GM06990 (cell line): ENCODE measurements around the gene SRD5A1.

Experiments used
- DNase-seq: peaks from one replicate; pipeline ENCODE4 v3.0.0-alpha.2; 2011; ENCODE audit not compliant: insufficient read length; ENCODE audit errors: extremely low read depth
- H3K27me3 ChIP-seq: replicated peaks from 2 replicates; pipeline ENCODE4 v1.6.0; 2011; ENCODE audit warnings: low read length; ENCODE audit not compliant: control insufficient read depth, insufficient read depth
- H3K36me3 ChIP-seq: 2 replicates; pipeline ENCODE4 v1.5.1; 2011; ENCODE audit warnings: low read length; ENCODE audit not compliant: control insufficient read depth, insufficient read depth
- H3K4me3 ChIP-seq: replicated peaks from 2 replicates; pipeline ENCODE4 v1.5.1; 2011; ENCODE audit warnings: low read depth, mild to moderate bottlenecking, control low read depth, low read length
- TF ChIP-seq, protein P1 (sequence below): IDR thresholded peaks from 2 replicates; pipeline ENCODE4 v1.5.1; 2011; ENCODE audit warnings: low read length, control low read depth, mild to moderate bottlenecking, inconsistent platforms; ENCODE audit not compliant: insufficient read depth, poor library complexity, severe bottlenecking

The SRD5A1 gene

GRCh38 chr5:6717247-6717646 is 84.0 kb downstream of the SRD5A1 start:
- DNase-seq: no peak
- H3K27me3 ChIP-seq: no peaks in the 10 kb centered on the region
- no peak overlapping the region for H3K4me3 ChIP-seq
- TF ChIP-seq, protein P1, sequence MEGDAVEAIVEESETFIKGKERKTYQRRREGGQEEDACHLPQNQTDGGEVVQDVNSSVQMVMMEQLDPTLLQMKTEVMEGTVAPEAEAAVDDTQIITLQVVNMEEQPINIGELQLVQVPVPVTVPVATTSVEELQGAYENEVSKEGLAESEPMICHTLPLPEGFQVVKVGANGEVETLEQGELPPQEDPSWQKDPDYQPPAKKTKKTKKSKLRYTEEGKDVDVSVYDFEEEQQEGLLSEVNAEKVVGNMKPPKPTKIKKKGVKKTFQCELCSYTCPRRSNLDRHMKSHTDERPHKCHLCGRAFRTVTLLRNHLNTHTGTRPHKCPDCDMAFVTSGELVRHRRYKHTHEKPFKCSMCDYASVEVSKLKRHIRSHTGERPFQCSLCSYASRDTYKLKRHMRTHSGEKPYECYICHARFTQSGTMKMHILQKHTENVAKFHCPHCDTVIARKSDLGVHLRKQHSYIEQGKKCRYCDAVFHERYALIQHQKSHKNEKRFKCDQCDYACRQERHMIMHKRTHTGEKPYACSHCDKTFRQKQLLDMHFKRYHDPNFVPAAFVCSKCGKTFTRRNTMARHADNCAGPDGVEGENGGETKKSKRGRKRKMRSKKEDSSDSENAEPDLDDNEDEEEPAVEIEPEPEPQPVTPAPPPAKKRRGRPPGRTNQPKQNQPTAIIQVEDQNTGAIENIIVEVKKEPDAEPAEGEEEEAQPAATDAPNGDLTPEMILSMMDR: no peak
- H3K36me3 ChIP-seq: peaks cover 7% of the 10 kb centered on the region

GRCh38 chr5:6717687-6718086 is 84.4 kb downstream of the SRD5A1 start:
- no peak overlapping the region for H3K4me3 ChIP-seq
- no peaks in the 10 kb centered on the region for H3K27me3 ChIP-seq
- no peak for DNase-seq
- H3K36me3 ChIP-seq: peaks cover 7% of the 10 kb centered on the region
- TF ChIP-seq, protein P1: no peak

GRCh38 chr5:6718161-6718681 is 85.0 kb downstream of the SRD5A1 start:
- Histone ChIP-seq H3K27me3 (no peaks in the 10 kb centered on the region), H3K36me3 (peaks cover 7% of the 10 kb centered on the region), H3K4me3 (no peak overlapping the region)
- TF ChIP-seq, protein P1: no peak
- no peak for DNase-seq

GRCh38 chr5:6718718-6719117 is 85.5 kb downstream of the SRD5A1 start:
- TF ChIP-seq, protein P1: no peak
- DNase-seq: no peak
- no peak overlapping the region for H3K4me3 ChIP-seq

DNA sequence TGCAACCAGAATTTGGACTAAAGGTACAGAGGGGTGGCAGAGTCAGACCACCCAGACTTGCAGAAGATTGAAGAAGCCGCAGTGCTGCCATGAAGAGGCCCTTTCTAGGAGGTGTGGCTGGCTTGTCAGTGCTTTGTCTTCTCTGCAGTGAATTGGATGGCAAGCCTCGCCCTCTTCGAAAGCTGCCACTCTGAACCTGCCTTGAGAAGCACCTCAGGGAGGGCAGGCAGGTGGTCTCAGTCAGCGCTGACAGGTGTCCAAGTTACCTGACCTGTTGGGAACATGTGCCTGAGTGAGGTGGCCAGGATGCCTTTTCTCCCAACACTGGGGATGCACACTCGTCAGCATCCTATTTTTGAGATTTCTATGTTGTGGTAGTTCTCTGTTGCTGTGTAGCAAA is 86.2 kb downstream of the SRD5A1 start:
- Histone ChIP-seq H3K27me3 (no peaks in the 10 kb centered on the region), H3K36me3 (peaks cover 10% of the 10 kb centered on the region), H3K4me3 (no peak overlapping the region)
- no peak for DNase-seq
- TF ChIP-seq, protein P1: no peak

More at GRCh38 chr5:6718718-6719117, 85.5 kb downstream of the SRD5A1 start:
- Histone ChIP-seq H3K27me3 (no peaks in the 10 kb centered on the region), H3K36me3 (peaks cover 7% of the 10 kb centered on the region)
